ENCODE data around the gene KCNK1. TPM values are rescaled to one million over a fixed set of nuclear protein-coding genes. Genes with fewer than 3 reads are reported as not detected.

The KCNK1 gene
- total and polyA plus RNA-seq, 2 of the 8 experiments (the other 6 are each of a cell fraction or from before 2014, with no cell fraction given), result 11.9 to 16.5 TPM

GRCh38 chr1:233570216-233570615, 43.7 kb upstream of the KCNK1 start (continued):
- TF ChIP-seq CHD7 (IDR thresholded peaks at IDR 0.05; ENCODE audit: insufficient replicate concordance, low read length) (no peak), ASH2L (IDR thresholded peaks at IDR 0.05; ENCODE audit: low read length) (no peak), SUZ12 (IDR thresholded peaks at IDR 0.05; ENCODE audit: low read length) (no peak), JUND (IDR thresholded peaks at IDR 0.05; ENCODE audit: low read length) (no peak), PHF8 (conservative IDR thresholded peaks at IDR 0.05; ENCODE audit: low read depth, low read length) (no peak), YY1 (IDR thresholded peaks at IDR 0.05; ENCODE audit: low read depth, low read length) (no peak), SAP30 (IDR thresholded peaks at IDR 0.05; ENCODE audit: insufficient read depth, insufficient replicate concordance, low read length) (no peak), POU5F1 (IDR thresholded peaks at IDR 0.05; ENCODE audit: low read depth, low read length) (no peak), RFX5 (IDR thresholded peaks at IDR 0.05; ENCODE audit: borderline replicate concordance, low read depth, low read length) (no peak), USF2 (IDR thresholded peaks at IDR 0.05; ENCODE audit: low read length) (no peak), POLR2AphosphoS5 (IDR thresholded peaks at IDR 0.05; ENCODE audit: low read depth, low read length) (no peak)

Measured in H1 (cell line).